Fibroblast of lung (primary cell): ENCODE results near the gene ZNF622. TPM values are rescaled to one million over a fixed set of nuclear protein-coding genes. Genes with fewer than 3 reads are reported as not detected.

Source experiments
- DNase-seq, 2 donors: peaks; one replicate each; pipeline versions ENCODE4 v3.0.0 to v3.0.0-alpha.2; 2010; ENCODE audit warnings: low read depth in 2 of 2
- H2AFZ ChIP-seq: 2 replicates; pipeline ENCODE4 v1.5.1; 2012; ENCODE audit warnings: low read length, control low read depth, inconsistent platforms
- H3K27ac ChIP-seq: 2 replicates; pipeline ENCODE4 v1.5.1; 2011; ENCODE audit warnings: low read length, control low read depth; ENCODE audit not compliant: insufficient read depth
- H3K27me3 ChIP-seq: 2 replicates; pipeline ENCODE4 v1.5.1; 2011; ENCODE audit warnings: mild to moderate bottlenecking, low read length; ENCODE audit not compliant: control insufficient read depth, insufficient read depth
- H3K36me3 ChIP-seq: 2 replicates; pipeline ENCODE4 v1.5.1; 2011; ENCODE audit warnings: low read length; ENCODE audit not compliant: control insufficient read depth, insufficient read depth
- H3K4me1 ChIP-seq: 2 replicates; pipeline ENCODE4 v1.5.1; 2011; ENCODE audit warnings: low read length; ENCODE audit not compliant: control insufficient read depth, insufficient read depth; ENCODE audit errors: extremely low read depth
- H3K4me2 ChIP-seq: 2 replicates; pipeline ENCODE4 v1.5.1; 2011; ENCODE audit warnings: low read length, control low read depth; ENCODE audit not compliant: insufficient read depth; ENCODE audit errors: extremely low read depth
- H3K4me3 ChIP-seq, 4 experiments: fragments of 200-600 bp in 1 of 4; sonication (generic) in 1 of 4; replicated peaks in 1 of 4; 2 replicates each; pipeline ENCODE4 v1.5.1; 2011 to 2016; ENCODE audit warnings: low read length in 4 of 4, low read depth in 3 of 4, mild to moderate bottlenecking in 3 of 4, control low read depth in 2 of 4, inconsistent platforms in 1 of 4, mixed read lengths in 1 of 4; ENCODE audit not compliant: insufficient read depth in 1 of 4; ENCODE audit errors: control extremely low read depth in 1 of 4
- H3K79me2 ChIP-seq: 2 replicates; pipeline ENCODE4 v1.5.1; 2012; ENCODE audit warnings: mild to moderate bottlenecking, low read length, inconsistent platforms; ENCODE audit not compliant: control insufficient read depth, insufficient read depth
- H3K9ac ChIP-seq: 2 replicates; pipeline ENCODE4 v1.5.1; 2011; ENCODE audit warnings: mild to moderate bottlenecking, low read length, control low read depth; ENCODE audit not compliant: insufficient read depth
- H3K9me3 ChIP-seq: 2 replicates; pipeline ENCODE4 v1.5.1; 2012; ENCODE audit warnings: low read depth, low read length; ENCODE audit not compliant: control insufficient read depth, insufficient read depth
- H4K20me1 ChIP-seq: 2 replicates; pipeline ENCODE4 v1.5.1; 2011; ENCODE audit warnings: low read length; ENCODE audit not compliant: control insufficient read depth, insufficient read depth; ENCODE audit errors: extremely low read depth
- EZH2 ChIP-seq: IDR thresholded peaks from 2 replicates; pipeline ENCODE4 v1.5.1; 2012; ENCODE audit warnings: low read length, control low read depth, mild to moderate bottlenecking; ENCODE audit errors: missing control alignments
- polyA plus RNA-seq, 2 donors: library from polyadenylated mRNA; depleted of rRNA in 1 of 2; stranded (reverse) in 1 of 2; unstranded in 1 of 2; fragments of >200 nt; gene quantifications; 2 replicates each; pipeline ENCODE4 v1.2.1, GENCODE V29; 2011 to 2012; ENCODE audit warnings: missing spikeins in 1 of 2
- total RNA-seq: library from RNA; depleted of rRNA; stranded (reverse); fragments of >200 nt; gene quantifications from 2 replicates; pipeline ENCODE4 v1.2.1, GENCODE V29; 2014
- TF ChIP-seq, protein P1 (sequence below), 2 donors: IDR thresholded peaks in 1 of 2; conservative IDR thresholded peaks in 1 of 2; 1 replicate in 1 of 2; 2 replicates in 1 of 2; pipeline ENCODE4 v1.5.1; 2011 to 2012; ENCODE audit warnings: low read length in 2 of 2, control low read depth in 1 of 2, inconsistent platforms in 1 of 2, low read depth in 1 of 2, mild to moderate bottlenecking in 1 of 2

The ZNF622 gene
- total and polyA plus RNA-seq, 2 donors (not counting 1 experiment from before 2014, with no cell fraction given) = 27.5 to 45.4 TPM

- H4K20me1 ChIP-seq = no peaks in the 10 kb centered on the region
- no peaks in the 10 kb centered on the region for H3K9me3 ChIP-seq
- no peak overlapping the region for H3K9ac ChIP-seq
- H3K27ac ChIP-seq = no peak overlapping the region
- H3K79me2 ChIP-seq = no peaks in the 10 kb centered on the region
- no peak overlapping the region for H3K4me3 ChIP-seq
- H3K4me1 ChIP-seq = no peaks in the 10 kb centered on the region
- no peak for DNase-seq
- H3K4me2 ChIP-seq = no peak overlapping the region
- no peak overlapping the region for H2AFZ ChIP-seq
- no peaks in the 10 kb centered on the region for H3K36me3 ChIP-seq
- no peaks in the 10 kb centered on the region for H3K27me3 ChIP-seq
- TF ChIP-seq EZH2 = no peak
- TF ChIP-seq, protein P1, sequence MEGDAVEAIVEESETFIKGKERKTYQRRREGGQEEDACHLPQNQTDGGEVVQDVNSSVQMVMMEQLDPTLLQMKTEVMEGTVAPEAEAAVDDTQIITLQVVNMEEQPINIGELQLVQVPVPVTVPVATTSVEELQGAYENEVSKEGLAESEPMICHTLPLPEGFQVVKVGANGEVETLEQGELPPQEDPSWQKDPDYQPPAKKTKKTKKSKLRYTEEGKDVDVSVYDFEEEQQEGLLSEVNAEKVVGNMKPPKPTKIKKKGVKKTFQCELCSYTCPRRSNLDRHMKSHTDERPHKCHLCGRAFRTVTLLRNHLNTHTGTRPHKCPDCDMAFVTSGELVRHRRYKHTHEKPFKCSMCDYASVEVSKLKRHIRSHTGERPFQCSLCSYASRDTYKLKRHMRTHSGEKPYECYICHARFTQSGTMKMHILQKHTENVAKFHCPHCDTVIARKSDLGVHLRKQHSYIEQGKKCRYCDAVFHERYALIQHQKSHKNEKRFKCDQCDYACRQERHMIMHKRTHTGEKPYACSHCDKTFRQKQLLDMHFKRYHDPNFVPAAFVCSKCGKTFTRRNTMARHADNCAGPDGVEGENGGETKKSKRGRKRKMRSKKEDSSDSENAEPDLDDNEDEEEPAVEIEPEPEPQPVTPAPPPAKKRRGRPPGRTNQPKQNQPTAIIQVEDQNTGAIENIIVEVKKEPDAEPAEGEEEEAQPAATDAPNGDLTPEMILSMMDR (conservative IDR thresholded peaks at IDR 0.05 in 1 of 2, IDR thresholded peaks at IDR 0.05 in 1 of 2; ENCODE audit: low read depth in 1 of 2, low read length in 2 of 2) = no peak
These were observed 39.7 kb upstream of the ZNF622 start for GRCh38 chr5:16505140-16505891.

DNA sequence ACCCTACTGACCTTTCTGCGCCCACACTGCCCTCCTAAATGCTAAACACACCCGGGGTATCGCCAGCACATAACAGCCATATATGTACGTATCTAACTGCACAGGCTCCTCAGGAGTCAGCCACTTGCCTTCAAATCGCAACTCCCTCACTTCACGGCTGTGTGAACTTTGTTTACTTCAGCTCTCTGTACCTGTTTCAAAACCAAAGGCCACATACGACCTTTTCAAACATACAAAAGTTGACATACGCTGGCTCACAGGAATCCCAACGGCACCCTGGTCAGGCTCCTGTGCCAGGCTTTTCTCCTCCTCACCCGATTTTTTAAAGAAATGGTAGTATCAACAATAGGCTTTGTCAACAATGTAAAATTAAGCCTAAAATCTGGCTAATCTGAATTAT lies 39.0 kb upstream of the ZNF622 start:
- Histone ChIP-seq H3K4me1 (no peaks in the 10 kb centered on the region), H3K9me3 (no peaks in the 10 kb centered on the region), H4K20me1 (no peaks in the 10 kb centered on the region), H3K27ac (no peak overlapping the region), H3K4me2 (no peak overlapping the region), H2AFZ (no peak overlapping the region), H3K4me3 (no peak overlapping the region), H3K9ac (no peak overlapping the region), H3K36me3 (no peaks in the 10 kb centered on the region), H3K27me3 (no peaks in the 10 kb centered on the region), H3K79me2 (no peaks in the 10 kb centered on the region)
- DNase-seq = no peak
- TF ChIP-seq, protein P1 (conservative IDR thresholded peaks at IDR 0.05 in 1 of 2, IDR thresholded peaks at IDR 0.05 in 1 of 2; ENCODE audit: low read depth in 1 of 2, low read length in 2 of 2) = no peak
- TF ChIP-seq EZH2 = no peak

DNA sequence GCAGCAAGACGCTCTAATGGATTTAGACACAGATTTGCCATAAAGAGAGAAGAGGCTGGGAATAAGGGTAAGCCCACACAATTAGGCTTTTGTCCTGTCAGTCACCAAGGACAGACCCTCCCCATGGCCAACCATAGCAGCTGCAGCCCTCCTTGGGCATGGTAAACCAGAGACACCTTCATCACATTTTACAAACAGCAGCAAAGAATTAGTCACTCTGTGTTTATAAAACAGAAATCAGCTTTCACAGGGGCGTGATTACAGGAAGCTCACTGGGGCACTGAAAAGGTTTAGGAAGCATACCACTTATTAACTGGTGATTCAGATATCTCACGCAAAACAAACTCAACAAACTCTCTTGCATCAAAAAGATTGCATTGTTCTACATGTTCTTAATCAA lies 37.3 kb upstream of the ZNF622 start:
- no peak overlapping the region for H3K4me2 ChIP-seq
- H3K27ac ChIP-seq = no peak overlapping the region
- peak in 1 of 2 donors; percentile 20 for DNase-seq
- H2AFZ ChIP-seq = no peak overlapping the region
- no peak for TF ChIP-seq EZH2
- TF ChIP-seq, protein P1 (conservative IDR thresholded peaks at IDR 0.05 in 1 of 2, IDR thresholded peaks at IDR 0.05 in 1 of 2; ENCODE audit: low read depth in 1 of 2, low read length in 2 of 2) = no peak
- no peak overlapping the region for H3K4me3 ChIP-seq
- no peak overlapping the region for H3K9ac ChIP-seq
- no peaks in the 10 kb centered on the region for H3K36me3 ChIP-seq
- H4K20me1 ChIP-seq = no peaks in the 10 kb centered on the region
- H3K9me3 ChIP-seq = no peaks in the 10 kb centered on the region
- H3K79me2 ChIP-seq = no peaks in the 10 kb centered on the region
- no peaks in the 10 kb centered on the region for H3K4me1 ChIP-seq
- H3K27me3 ChIP-seq = no peaks in the 10 kb centered on the region
